MV-4-11 (cell line): ENCODE results near the gene NTF3.

ENCODE experiments used
- DNase-seq: peaks from one replicate; lab custom pipeline; 2025; lab: John Stamatoyannopoulos, UW

NTF3 gene

GRCh38 chr12:5487948-5488625 is 56.2 kb downstream of the NTF3 start:
- DNase-seq = no peak

DNA sequence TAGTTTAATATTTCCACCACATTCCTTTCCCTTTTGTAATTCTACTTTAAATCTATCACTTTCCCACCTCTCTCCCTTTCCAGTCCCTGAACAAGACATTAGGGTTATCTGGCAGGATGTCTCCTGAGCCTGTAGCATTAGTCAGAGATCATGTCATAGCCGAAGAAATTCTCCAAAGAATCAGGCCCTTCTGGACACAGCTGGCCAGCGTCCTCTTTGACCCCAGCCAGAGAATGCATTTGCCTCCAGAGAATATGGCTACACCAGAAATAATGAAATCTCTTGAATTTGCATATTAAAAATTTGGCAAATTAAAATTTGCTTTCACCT is 56.7 kb downstream of the NTF3 start:
- no peak for DNase-seq

DNA sequence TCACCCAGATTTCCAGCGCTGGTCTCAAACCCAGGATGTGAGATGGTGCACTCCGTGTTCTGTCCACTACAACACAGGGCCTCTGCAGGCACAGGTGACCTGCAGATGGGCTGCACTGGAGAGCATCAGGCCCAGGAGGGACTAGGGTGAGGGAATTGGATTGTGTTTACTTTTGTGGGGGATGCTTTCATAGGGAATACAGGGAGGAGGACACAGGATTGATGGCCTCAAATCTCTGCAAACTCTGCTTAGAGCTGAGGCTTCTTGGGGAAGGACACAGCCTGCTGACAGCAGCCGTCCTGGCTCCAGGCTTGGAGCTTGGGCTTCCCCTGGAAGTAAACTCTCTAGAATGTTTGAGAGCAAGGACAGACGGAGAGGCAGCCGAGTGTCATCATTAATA is 57.1 kb downstream of the NTF3 start:
- no peak for DNase-seq

GRCh38 chr12:5489760-5490406 is 58.0 kb downstream of the NTF3 start:
- no peak for DNase-seq

DNA sequence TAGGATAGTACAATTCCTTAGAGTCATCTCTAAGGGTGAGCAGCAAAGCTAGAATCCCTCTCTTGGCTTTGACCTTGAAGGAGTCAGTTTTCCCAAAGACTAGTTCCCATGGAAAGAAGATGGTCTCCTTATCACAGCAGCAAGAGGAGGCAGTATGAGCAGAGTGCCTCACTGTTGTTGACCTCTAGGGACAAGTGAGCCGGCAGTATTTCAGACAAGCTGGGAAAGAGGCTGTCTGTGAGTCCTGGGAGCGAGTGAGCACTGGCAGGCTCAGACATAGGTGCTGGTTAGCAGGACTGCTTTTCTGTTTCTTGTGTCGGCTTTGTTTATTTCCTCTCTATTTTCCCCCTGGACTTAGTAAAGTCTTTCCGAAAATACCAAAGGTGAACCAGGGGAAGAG is 60.7 kb downstream of the NTF3 start:
- no peak for DNase-seq

GRCh38 chr12:5493018-5493417 is 61.1 kb downstream of the NTF3 start:
- no peak for DNase-seq

DNA sequence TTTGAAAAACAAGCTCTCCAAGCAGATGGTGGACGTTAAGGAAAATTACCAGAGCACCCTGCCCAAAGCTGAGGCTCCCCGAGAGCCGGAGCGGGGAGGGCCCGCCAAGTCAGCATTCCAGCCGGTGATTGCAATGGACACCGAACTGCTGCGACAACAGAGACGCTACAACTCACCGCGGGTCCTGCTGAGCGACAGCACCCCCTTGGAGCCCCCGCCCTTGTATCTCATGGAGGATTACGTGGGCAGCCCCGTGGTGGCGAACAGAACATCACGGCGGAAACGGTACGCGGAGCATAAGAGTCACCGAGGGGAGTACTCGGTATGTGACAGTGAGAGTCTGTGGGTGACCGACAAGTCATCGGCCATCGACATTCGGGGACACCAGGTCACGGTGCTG is 62.4 kb downstream of the NTF3 start:
- no peak for DNase-seq

- no peak for DNase-seq
These were observed 65.6 kb downstream of the NTF3 start for GRCh38 chr12:5497329-5498053.

- DNase-seq = no peak
These were observed 66.2 kb downstream of the NTF3 start for GRCh38 chr12:5498076-5498475.

DNA sequence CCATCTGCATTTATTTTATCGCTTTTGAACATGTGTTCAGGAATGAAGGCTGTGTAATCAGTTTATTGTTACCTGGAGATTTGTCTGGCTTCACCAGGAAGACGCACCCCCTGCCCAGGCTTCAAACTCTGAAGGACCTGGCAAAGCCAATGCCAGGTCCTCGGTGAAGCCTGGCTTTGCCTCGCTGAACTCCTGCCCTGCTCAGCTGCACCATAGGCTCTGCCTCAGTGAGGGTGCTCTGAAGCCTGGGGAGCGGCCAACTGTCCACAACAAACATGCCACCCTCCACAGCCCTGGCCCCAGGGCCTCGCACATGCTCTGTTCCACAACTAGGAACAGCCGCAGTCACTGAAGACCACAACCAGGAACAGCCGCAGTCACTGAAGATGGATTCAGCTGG is 66.9 kb downstream of the NTF3 start:
- DNase-seq = no peak

GRCh38 chr12:5499566-5500330 is 67.8 kb downstream of the NTF3 start:
- no peak for DNase-seq

GRCh38 chr12:5500331-5500659 is 68.4 kb downstream of the NTF3 start:
- no peak for DNase-seq

GRCh38 chr12:5503774-5504173 is 71.9 kb downstream of the NTF3 start:
- no peak for DNase-seq

- DNase-seq = no peak
These were observed 73.2 kb downstream of the NTF3 start for GRCh38 chr12:5505116-5505515.

GRCh38 chr12:5505751-5506150 is 73.8 kb downstream of the NTF3 start:
- no peak for DNase-seq

DNA sequence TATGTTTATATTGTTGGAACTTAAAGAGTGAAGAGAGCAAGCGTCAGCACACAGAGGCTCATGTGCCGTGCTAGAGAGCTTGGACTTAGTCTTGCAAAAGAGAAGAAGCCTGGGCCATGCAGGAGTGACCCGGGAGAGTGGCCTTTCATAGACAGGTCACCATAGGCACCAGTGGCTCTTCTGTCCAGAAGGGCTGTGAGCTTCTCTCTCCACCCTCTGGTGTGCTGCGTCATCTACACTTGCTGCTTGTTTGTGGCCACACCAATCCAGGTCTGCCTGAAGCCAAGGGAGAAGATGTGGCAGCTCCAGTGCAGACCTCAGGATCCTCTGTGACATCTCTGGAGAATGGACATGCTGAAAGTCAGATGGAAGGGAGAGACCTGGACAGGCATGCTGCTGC is 74.4 kb downstream of the NTF3 start:
- DNase-seq = no peak

DNA sequence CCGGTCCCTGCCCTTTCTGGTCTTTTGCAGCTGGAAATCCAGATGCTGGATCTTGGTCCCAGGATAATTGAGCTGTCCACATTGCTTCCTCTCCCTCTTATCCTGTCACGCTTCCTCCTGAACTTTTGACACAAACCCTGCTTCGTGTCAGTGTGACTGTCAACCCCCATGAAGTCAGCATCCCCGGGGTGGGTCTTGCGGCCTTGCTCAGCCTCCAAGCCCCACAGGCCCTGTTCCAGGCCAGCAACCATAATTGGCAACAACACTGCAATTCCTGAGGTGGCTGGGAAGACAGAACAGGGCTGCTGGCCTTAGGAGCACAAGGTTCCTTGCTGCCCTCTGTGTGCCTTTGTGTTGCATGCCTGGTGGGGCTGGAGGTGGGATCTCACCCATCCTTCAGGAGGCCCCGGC is 74.9 kb downstream of the NTF3 start:
- DNase-seq = no peak

DNA sequence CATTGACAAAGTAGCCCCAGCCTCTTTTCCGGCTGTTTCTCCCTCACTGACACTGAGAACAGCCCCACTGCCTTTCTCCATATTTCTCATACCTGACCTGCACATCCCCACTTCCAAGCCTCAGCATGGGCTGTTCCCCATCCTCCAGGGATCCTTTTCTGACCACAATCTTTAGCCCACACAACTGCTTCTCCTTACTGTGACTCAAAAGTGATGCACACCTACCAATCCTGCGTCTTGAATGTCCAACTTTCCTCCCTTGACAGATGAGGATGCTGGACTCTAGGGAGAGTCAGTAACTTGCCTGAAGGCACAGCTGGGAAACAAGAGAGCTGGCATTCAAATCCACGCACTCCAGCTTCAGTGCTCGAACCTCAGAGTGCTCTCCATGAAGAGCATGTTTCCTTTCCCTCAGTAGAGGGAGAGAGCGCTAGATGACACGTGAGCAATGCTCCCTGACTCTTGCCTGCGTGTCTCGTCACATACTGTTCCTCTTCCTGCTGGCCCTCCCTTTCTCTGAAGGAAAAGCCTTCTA is 75.6 kb downstream of the NTF3 start:
- no peak for DNase-seq

- no peak for DNase-seq
These were observed 76.0 kb downstream of the NTF3 start for GRCh38 chr12:5507944-5508343.

DNA sequence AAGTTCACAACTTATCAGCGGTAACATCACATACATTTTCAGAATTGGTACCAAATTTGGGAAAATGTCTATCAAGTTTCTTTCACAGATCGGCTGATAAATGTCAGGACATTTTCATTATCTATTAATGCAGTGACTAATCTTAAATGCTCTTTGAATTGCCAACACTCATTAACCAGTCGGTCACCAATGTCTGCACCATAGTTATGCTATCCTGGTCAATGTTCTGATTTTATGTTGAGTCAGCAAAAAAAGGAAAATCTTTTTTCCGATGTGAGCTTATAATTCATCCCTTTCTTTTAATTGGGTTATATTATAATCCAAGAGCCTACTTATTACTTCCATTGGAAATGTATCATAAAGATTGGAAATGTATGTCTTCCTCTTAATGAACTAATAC is 77.2 kb downstream of the NTF3 start:
- no peak for DNase-seq

DNA sequence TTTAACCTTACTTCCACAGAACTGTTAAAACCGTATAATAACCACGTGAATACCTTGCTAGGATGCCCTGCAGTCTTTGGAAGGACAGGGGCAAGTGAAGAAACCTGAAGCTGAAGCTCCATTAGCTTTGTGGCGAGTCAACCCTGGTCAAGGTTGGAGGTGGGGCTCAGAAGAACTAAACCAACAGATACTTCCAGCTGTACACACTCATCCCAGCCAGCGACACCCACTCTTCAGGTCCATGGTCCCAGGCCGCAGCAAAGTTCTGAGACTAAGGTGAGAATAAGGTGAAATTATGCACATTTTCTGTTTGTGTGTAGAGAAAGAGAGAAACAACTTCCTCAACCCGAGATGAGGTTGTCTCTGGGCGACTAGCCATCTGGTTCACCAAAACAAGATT is 77.6 kb downstream of the NTF3 start:
- DNase-seq = no peak

DNA sequence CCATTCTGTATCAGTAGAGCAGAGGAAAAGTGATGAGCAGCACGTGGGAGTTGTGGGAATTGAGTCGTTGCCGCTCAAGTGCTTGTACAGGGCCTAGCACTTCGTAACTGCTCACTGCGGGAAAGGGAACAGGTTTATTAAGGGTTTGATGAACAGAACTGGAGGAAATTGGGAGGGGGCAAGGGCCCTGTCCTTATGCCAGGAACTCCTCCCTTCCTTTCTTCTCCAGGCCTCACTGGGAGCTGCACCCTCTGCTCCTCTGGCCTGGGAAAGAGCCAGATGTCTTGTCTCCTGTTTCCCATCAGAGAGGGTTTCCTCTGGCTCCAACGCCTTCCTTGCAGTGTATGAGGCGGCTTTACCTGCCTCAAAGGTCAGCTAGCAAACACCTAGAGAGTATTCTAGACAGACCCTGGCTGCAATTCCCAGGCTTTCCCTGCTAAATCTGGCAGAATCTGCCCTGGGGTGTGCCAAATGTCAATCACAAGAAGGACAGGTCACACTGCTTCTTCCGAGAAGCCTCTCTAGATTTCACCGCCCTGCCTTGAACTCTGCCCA is 78.4 kb downstream of the NTF3 start:
- DNase-seq = no peak
